IMR-90 (cell line): Measurements from ENCODE around the gene EMX2. TPM values are rescaled to one million over a fixed set of nuclear protein-coding genes. Genes with fewer than 3 reads are reported as not detected.

Experiments
- ATAC-seq: fragments of 200-7000 bp; cut with Tn5 transposase; 2 replicates; pipeline ENCODE4 v1.9.1; 2020; ENCODE audit warnings: low read depth, mild to moderate bottlenecking, moderate library complexity
- BruUV-seq: library from RNA; stranded (reverse); fragments of 400-500 nt; replicated peaks from 2 replicates; lab custom pipeline; 2021; lab: Mats Ljungman, UMichigan
- CTCF ChIA-PET: fragments of 300-600 bp; formaldehyde crosslinking; extraction: SDS; loops from one replicate; lab custom pipeline; 2021; ENCODE audit warnings: antibody characterized with exemption; lab: Yijun Ruan, JAX
- POLR2A ChIA-PET: fragments of 300-600 bp; sonication (Branson Sonifier 250); formaldehyde crosslinking; loops from one replicate; lab custom pipeline; 2022; ENCODE audit warnings: antibody characterized with exemption; ENCODE audit not compliant: unreplicated experiment; lab: Charles Lee
- DNase-seq: peaks from one replicate; pipeline ENCODE4 v3.0.0; 2013
- H2AFZ ChIP-seq: replicated peaks from 2 replicates; pipeline ENCODE3; 2013; ENCODE audit warnings: low read length, mild to moderate bottlenecking; ENCODE audit not compliant: poor library complexity
- H2AK5ac ChIP-seq: 2 replicates; pipeline ENCODE4 v1.6.1; 2013; ENCODE audit warnings: low read depth, low read length, inconsistent platforms
- H2AK9ac ChIP-seq: replicated peaks from 2 replicates; pipeline ENCODE3; 2013; ENCODE audit warnings: mild to moderate bottlenecking, low read depth, low read length, moderate library complexity; ENCODE audit not compliant: poor library complexity
- H2BK120ac ChIP-seq: 2 replicates; pipeline ENCODE4 v1.6.1; 2013; ENCODE audit warnings: low read depth, low read length, inconsistent platforms
- H2BK15ac ChIP-seq: 3 replicates; pipeline ENCODE4 v1.6.1; 2013; ENCODE audit warnings: low read depth, low read length, inconsistent platforms
- H2BK20ac ChIP-seq: 2 replicates; pipeline ENCODE4 v1.6.1; 2013; ENCODE audit warnings: low read depth, mild to moderate bottlenecking, inconsistent platforms, low read length, moderate library complexity
- H2BK5ac ChIP-seq: 2 replicates; pipeline ENCODE4 v1.6.1; 2013; ENCODE audit warnings: mild to moderate bottlenecking, low read depth, low read length, inconsistent platforms; ENCODE audit not compliant: poor library complexity, severe bottlenecking
- H3K14ac ChIP-seq: replicated peaks from 2 replicates; pipeline ENCODE4 v1.6.1; 2013; ENCODE audit warnings: low read depth, low read length, inconsistent platforms
- H3K18ac ChIP-seq: 2 replicates; pipeline ENCODE4 v1.6.1; 2013; ENCODE audit warnings: low read depth, low read length, control low read depth
- H3K23ac ChIP-seq: 2 replicates; pipeline ENCODE4 v1.6.1; 2013; ENCODE audit warnings: low read depth, low read length, inconsistent platforms
- H3K27ac ChIP-seq: 2 replicates; pipeline ENCODE4 v1.5.1; 2013; ENCODE audit warnings: mild to moderate bottlenecking, control low read depth, low read length; ENCODE audit not compliant: insufficient read depth
- H3K27me3 ChIP-seq: 2 replicates; pipeline ENCODE4 v1.6.1; 2013; ENCODE audit warnings: low read length; ENCODE audit not compliant: control insufficient read depth, insufficient read depth
- H3K36me3 ChIP-seq: 2 replicates; pipeline ENCODE4 v1.6.1; 2013; ENCODE audit warnings: low read length, mixed read lengths; ENCODE audit not compliant: control insufficient read depth, insufficient read depth
- H3K4ac ChIP-seq: 2 replicates; pipeline ENCODE4 v1.6.1; 2013; ENCODE audit warnings: low read depth, low read length, inconsistent platforms
- H3K4me1 ChIP-seq: 2 replicates; pipeline ENCODE4 v1.6.1; 2013; ENCODE audit warnings: low read length, mixed read lengths; ENCODE audit not compliant: control insufficient read depth, insufficient read depth
- H3K4me2 ChIP-seq: 2 replicates; pipeline ENCODE4 v1.6.1; 2013; ENCODE audit warnings: low read depth, mild to moderate bottlenecking, control low read depth, low read length, moderate library complexity
- H3K4me3 ChIP-seq: 2 replicates; pipeline ENCODE4 v1.5.1; 2013; ENCODE audit warnings: low read depth, mild to moderate bottlenecking, control low read depth, low read length, moderate library complexity; ENCODE audit not compliant: insufficient read depth
- H3K56ac ChIP-seq: 2 replicates; pipeline ENCODE4 v1.6.1; 2013; ENCODE audit warnings: low read length, inconsistent platforms; ENCODE audit not compliant: insufficient read depth; ENCODE audit errors: extremely low read depth
- H3K79me1 ChIP-seq, 2 experiments: 2 replicates each; pipeline ENCODE4 v1.6.1; 2013; ENCODE audit warnings: low read length in 2 of 2, inconsistent platforms in 1 of 2, low read depth in 1 of 2
- H3K9ac ChIP-seq: 2 replicates; pipeline ENCODE4 v1.6.1; 2013; ENCODE audit warnings: low read depth, low read length, control low read depth
- H3K9me1 ChIP-seq: 2 replicates; pipeline ENCODE4 v1.6.1; 2013; ENCODE audit warnings: low read length, inconsistent platforms; ENCODE audit not compliant: insufficient read depth
- H3K9me3 ChIP-seq: 2 replicates; pipeline ENCODE4 v1.6.1; 2013; ENCODE audit warnings: low read length; ENCODE audit not compliant: control insufficient read depth, insufficient read depth
- H4K20me1 ChIP-seq: 2 replicates; pipeline ENCODE4 v1.6.1; 2013; ENCODE audit warnings: low read length, inconsistent platforms; ENCODE audit not compliant: insufficient read depth
- H4K5ac ChIP-seq: 2 replicates; pipeline ENCODE4 v1.6.1; 2013; ENCODE audit warnings: mild to moderate bottlenecking, low read depth, low read length, control low read depth
- H4K8ac ChIP-seq, 2 experiments: 2 replicates each; pipeline ENCODE4 v1.6.1; 2013; ENCODE audit warnings: low read depth in 2 of 2, low read length in 2 of 2, control low read depth in 1 of 2, inconsistent platforms in 1 of 2
- H4K91ac ChIP-seq: 2 replicates; pipeline ENCODE4 v1.6.1; 2013; ENCODE audit warnings: low read depth, low read length, inconsistent platforms; ENCODE audit not compliant: insufficient read depth
- CHD1 ChIP-seq: IDR thresholded peaks from 2 replicates; pipeline ENCODE4 v1.6.1; 2012; ENCODE audit warnings: low read depth, low read length, improper control_type of control experiment
- WGBS, 2 experiments: methylation state at CpG; one replicate each; pipeline versions ENCODE4 v1.1.5 to v1.1.7; 2013; ENCODE audit warnings: missing lambda C conversion rate in 2 of 2; ENCODE audit not compliant: insufficient read length in 1 of 2; ENCODE audit errors: extremely low coverage in 2 of 2; 5-methylcytosine and 5-hydroxymethylcytosine counted together
- dilution Hi-C: fragments of 300-500 bp; cut with HindIII; formaldehyde crosslinking; loops from one replicate; pipeline ENCODE4 v1.14.3; 2018; ENCODE audit warnings: low sequenced_read_pairs; ENCODE audit not compliant: unreplicated experiment
- in situ Hi-C: fragments of 300-500 bp; cut with MboI; formaldehyde crosslinking; loops from 3 replicates; pipeline ENCODE4 v1.14.3; 2019; ENCODE audit warnings: low sequenced_read_pairs, inconsistent platforms, mixed read lengths
- intact Hi-C: fragments of 100-400 bp; cut with micrococcal nuclease; formaldehyde crosslinking; loops from 2 replicates; pipeline ENCODE4 v1.10.0; 2022
- polyA plus RNA-seq, 3 experiments: library from polyadenylated mRNA; depleted of rRNA; stranded (reverse); fragments of >200 nt; gene quantifications; 2 replicates each; pipeline ENCODE4 v1.2.3, GENCODE V29; 2012; ENCODE audit warnings: low replicate concordance in 1 of 3
- total RNA-seq: library from RNA; depleted of rRNA; stranded (reverse); fragments of >200 nt; gene quantifications from 2 replicates; pipeline ENCODE4 v1.2.3, GENCODE V29; 2012

EMX2 gene
- total and polyA plus RNA-seq, 2 of the 4 experiments (the other 2 are of a cell fraction), result not detected

- Histone ChIP-seq H2AK9ac (no peak overlapping the region), H3K4me1 (no peaks in the 10 kb centered on the region), H2BK20ac (no peak overlapping the region), H3K27ac (no peak overlapping the region), H2BK5ac (no peak overlapping the region), H4K8ac (no peak overlapping the region), H4K5ac (no peak overlapping the region), H3K18ac (no peak overlapping the region), H3K9me3 (no peaks in the 10 kb centered on the region), H3K79me1 (no peaks in the 10 kb centered on the region), H3K4ac (no peak overlapping the region), H3K9me1 (no peaks in the 10 kb centered on the region), H3K4me3 (no peak overlapping the region), H4K91ac (no peak overlapping the region), H3K14ac (no peak overlapping the region), H3K36me3 (no peaks in the 10 kb centered on the region), H3K4me2 (no peak overlapping the region), H2BK120ac (no peak overlapping the region), H2AK5ac (no peak overlapping the region), H4K20me1 (no peaks in the 10 kb centered on the region; the same call in 1 of the 2 replicates), H2AFZ (no peak overlapping the region), H2BK15ac (no peak overlapping the region), H3K27me3 (no peaks in the 10 kb centered on the region), H3K9ac (no peak overlapping the region), H3K23ac (no peak overlapping the region), H3K56ac (no peak overlapping the region)
- no peak for TF ChIP-seq CHD1
- no TSS peak for BruUV-seq
- no peak for ATAC-seq
- intact Hi-C loops (loop anchor here (2.0 to 5.0 kb wide), 2 partner anchors 609 to 1050 kb away; no protein-coding TSS in a partner anchor), dilution Hi-C loops (no loop called here), in situ Hi-C loops (loop anchor here (5.0 to 10.0 kb wide), 2 partner anchors 745 to 957 kb away; no protein-coding TSS in a partner anchor)
- POLR2A ChIA-PET, result no interaction called here
- CTCF ChIA-PET, result interaction anchor here (0.6 to 2.5 kb wide), 2 partner anchors 743 to 1195 kb away, joined by 4 to 14 read pairs; no protein-coding TSS in a partner anchor
- no peak for DNase-seq
- WGBS, 2 experiments, result 0% methylated on average over 1 of the region's 6 CpGs; no CpG with 5 or more reads in 1 of the 2 experiments
These were observed 44.8 kb upstream of the EMX2 start for GRCh38 chr10:117497736-117498135.
